T-helper 1 cell (primary cell): ENCODE measurements around the gene SMC5.
"Not testable (repeated sequence)": the region's sequence is repeated elsewhere in the genome, so short reads cannot be mapped to it uniquely, and the experiment has no call there.

ENCODE experiments used
- DNase-seq, 5 donors: peaks; one replicate each; pipeline ENCODE4 v3.0.0-alpha.2; 2012 to 2020

SMC5 gene

GRCh38 chr9:70278305-70278704 is 19.5 kb downstream of the SMC5 start:
- DNase-seq: no peak

GRCh38 chr9:70283848-70284247 is 25.1 kb downstream of the SMC5 start:
- DNase-seq: no peak

- DNase-seq: no peak
Measured at GRCh38 chr9:70285246-70285645, 26.5 kb downstream of the SMC5 start.

GRCh38 chr9:70285981-70286598 is 27.3 kb downstream of the SMC5 start:
- DNase-seq: no peak

- no peak for DNase-seq
Measured at GRCh38 chr9:70290626-70291025, 31.8 kb downstream of the SMC5 start.

GRCh38 chr9:70291446-70291845 is 32.7 kb downstream of the SMC5 start:
- DNase-seq: no peak

- DNase-seq: no peak
Measured at GRCh38 chr9:70292253-70292652, 33.5 kb downstream of the SMC5 start.

- no peak for DNase-seq
Measured at GRCh38 chr9:70293214-70293613, 34.4 kb downstream of the SMC5 start.

GRCh38 chr9:70297141-70297540 is 38.4 kb downstream of the SMC5 start:
- no peak for DNase-seq

GRCh38 chr9:70298245-70298771 is 39.5 kb downstream of the SMC5 start:
- DNase-seq: no peak

GRCh38 chr9:70303268-70303667 is 44.5 kb downstream of the SMC5 start:
- no peak for DNase-seq

- DNase-seq: no peak
Measured at GRCh38 chr9:70304810-70305209, 46.0 kb downstream of the SMC5 start.

GRCh38 chr9:70315389-70315788 is 56.6 kb downstream of the SMC5 start:
- no peak for DNase-seq

GRCh38 chr9:70318002-70318401 is 59.2 kb downstream of the SMC5 start:
- no peak for DNase-seq

GRCh38 chr9:70322096-70322495 is 63.3 kb downstream of the SMC5 start:
- no peak for DNase-seq

GRCh38 chr9:70324963-70325362 is 66.2 kb downstream of the SMC5 start:
- no peak for DNase-seq

GRCh38 chr9:70328625-70329024 is 69.8 kb downstream of the SMC5 start:
- DNase-seq: not testable (repeated sequence)

GRCh38 chr9:70340572-70340971 is 81.8 kb downstream of the SMC5 start:
- DNase-seq: no peak

- no peak for DNase-seq
Measured at GRCh38 chr9:70347046-70347445, 88.3 kb downstream of the SMC5 start.

GRCh38 chr9:70352356-70352755 is 93.6 kb downstream of the SMC5 start:
- DNase-seq: no peak

GRCh38 chr9:70352802-70353201 is 94.0 kb downstream of the SMC5 start:
- DNase-seq: no peak

- no peak for DNase-seq
Measured at GRCh38 chr9:70355801-70356200, 97.0 kb downstream of the SMC5 start.

GRCh38 chr9:70362952-70363351 is 104.2 kb downstream of the SMC5 start:
- no peak for DNase-seq

GRCh38 chr9:70363760-70364159 is 105.0 kb downstream of the SMC5 start:
- DNase-seq: no peak

GRCh38 chr9:70367305-70367930 is 108.6 kb downstream of the SMC5 start:
- DNase-seq: no peak
